Retinal pigment epithelial cell (primary cell): Measurements from ENCODE around the gene GMEB2.

Source experiments
- DNase-seq: peaks from one replicate; pipeline ENCODE4 v3.0.0-alpha.2; 2010; ENCODE audit warnings: low read depth
- H3K4me3 ChIP-seq: 2 replicates; pipeline ENCODE4 v1.5.1; 2011; ENCODE audit warnings: mild to moderate bottlenecking, low read length, control low read depth, moderate library complexity
- TF ChIP-seq, protein P1 (sequence below): conservative IDR thresholded peaks from 2 replicates; pipeline ENCODE4 v1.5.1; 2011; ENCODE audit warnings: low read depth, low read length, control low read depth, inconsistent platforms

Gene GMEB2

DNA sequence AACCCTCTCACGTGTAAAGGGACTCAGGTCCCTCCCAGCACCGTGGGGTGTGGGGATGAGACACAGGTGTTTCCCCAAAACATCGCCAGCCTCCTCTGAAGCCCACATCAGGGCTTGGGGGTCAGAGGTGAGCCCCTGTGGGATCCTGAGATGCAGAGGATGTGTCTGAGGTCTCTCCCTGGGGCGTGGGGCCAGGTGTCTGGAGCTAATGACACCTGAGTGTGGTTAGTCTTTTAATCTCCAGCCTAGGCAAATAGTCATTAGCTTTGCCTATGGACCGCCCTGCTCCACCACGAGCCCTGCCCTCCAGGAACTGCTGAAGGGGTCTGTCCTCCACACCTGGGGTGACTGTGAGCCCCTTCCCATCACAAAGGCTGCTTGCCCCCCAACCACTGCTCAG, 81.1 kb downstream of the GMEB2 start:
- no peak overlapping the region for H3K4me3 ChIP-seq
- no peak for DNase-seq
- TF ChIP-seq, protein P1, sequence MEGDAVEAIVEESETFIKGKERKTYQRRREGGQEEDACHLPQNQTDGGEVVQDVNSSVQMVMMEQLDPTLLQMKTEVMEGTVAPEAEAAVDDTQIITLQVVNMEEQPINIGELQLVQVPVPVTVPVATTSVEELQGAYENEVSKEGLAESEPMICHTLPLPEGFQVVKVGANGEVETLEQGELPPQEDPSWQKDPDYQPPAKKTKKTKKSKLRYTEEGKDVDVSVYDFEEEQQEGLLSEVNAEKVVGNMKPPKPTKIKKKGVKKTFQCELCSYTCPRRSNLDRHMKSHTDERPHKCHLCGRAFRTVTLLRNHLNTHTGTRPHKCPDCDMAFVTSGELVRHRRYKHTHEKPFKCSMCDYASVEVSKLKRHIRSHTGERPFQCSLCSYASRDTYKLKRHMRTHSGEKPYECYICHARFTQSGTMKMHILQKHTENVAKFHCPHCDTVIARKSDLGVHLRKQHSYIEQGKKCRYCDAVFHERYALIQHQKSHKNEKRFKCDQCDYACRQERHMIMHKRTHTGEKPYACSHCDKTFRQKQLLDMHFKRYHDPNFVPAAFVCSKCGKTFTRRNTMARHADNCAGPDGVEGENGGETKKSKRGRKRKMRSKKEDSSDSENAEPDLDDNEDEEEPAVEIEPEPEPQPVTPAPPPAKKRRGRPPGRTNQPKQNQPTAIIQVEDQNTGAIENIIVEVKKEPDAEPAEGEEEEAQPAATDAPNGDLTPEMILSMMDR, result no peak

DNA sequence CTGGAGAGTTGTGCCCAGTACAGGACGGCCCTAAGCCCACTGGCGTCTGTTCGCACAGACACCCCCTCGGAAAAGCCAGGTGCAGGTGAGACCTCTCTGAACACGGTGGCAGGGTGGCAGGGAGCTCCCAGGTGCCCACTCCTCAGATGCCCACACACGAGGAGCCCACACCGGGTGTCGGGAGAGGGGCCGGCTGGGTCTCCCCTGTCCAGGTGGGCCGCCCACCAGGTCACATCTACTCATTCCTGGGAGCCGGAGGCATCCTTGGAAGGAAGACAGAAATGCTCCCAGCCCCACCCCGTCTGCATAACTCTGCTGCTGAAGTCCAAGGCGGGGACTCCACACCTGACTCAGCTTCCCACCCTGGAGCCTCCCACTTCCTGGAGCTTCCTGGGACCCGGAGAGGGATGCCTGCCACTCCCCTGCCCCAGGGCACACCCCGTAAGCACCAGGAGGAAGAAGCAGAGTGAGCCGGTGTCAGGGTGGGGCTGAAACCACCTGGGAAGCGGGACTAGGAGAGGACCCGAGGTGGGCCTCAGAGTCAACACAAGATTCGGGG, 81.9 kb downstream of the GMEB2 start:
- H3K4me3 ChIP-seq, result no peak overlapping the region
- no peak for DNase-seq
- TF ChIP-seq, protein P1, result no peak

DNA sequence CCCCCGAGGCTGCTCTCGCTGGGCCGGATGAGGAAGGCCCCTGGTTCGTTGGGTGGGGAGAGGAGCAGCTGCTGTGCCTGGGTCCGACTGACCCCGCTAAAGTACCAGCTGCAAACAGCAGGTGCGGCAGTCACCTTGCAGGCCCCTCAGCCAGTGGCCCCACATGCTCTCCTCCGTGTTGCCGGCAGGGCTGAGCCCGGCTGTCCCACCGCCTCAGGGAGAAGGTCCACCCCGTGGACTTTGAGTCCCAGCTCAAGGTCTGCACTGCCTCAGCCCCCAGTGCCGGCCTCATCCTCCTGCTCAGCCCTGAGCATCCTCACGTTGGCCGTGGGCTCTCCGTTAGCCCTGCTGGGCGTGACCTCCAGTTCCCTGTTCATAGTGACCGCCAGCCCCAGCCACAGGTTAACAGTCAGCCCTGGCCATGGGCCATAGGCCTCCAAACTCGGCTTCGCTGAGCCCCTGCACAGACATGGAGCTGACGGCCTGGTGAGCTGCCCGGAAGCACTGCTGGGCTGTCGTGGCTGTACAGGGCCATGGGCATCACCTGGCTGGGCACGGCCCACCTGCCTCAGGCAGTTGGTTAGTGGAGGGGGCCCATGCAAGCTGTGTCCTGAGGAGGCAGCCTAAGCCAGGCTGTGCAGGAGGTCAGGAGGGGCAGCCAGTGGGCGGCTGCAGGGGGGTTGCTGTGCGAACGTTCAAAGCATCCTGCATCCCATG, 82.5 kb downstream of the GMEB2 start:
- TF ChIP-seq, protein P1, result no peak
- H3K4me3 ChIP-seq, result no peak overlapping the region
- no peak for DNase-seq

DNA sequence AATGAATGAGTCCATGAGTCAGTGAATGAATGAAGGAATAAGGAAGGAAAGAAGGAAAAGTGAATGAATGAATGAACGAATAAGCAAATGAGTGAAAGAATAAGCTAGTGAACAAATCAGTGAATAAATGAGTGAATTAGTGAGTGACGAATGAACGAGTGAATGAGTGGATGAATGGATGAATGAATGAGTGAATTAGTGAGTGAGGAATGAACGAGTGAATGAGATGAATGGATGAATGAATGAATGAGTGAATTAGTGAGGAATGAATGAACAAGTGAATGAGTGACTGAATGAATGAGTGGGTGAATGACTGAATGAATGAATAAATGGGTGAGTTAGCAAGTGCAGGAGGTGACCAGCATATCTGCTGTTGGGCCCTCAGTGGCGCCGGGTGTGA, 83.2 kb downstream of the GMEB2 start:
- no peak overlapping the region for H3K4me3 ChIP-seq
- TF ChIP-seq, protein P1, result no peak
- DNase-seq, result no peak

DNA sequence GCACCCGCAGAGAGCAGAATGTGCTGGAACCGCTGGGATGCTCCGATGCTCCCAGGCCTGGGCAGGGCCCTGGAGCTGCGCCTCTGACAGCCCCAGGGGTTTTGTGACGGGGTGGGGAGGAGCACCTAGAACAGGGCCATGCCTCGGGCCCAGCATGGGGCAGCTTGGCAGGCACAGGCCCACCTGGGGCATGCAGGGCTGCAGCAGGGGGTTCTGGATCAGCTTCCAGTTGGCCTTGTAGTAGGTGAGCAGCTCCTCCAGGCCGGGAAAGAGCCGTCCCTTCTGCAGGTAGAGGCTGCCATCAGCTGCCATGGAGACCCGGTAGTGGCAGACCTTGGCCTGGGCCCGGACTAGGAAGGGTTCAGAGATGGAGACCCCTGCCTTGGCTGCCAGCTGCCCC, 83.8 kb downstream of the GMEB2 start:
- no peak for DNase-seq
- H3K4me3 ChIP-seq, result no peak overlapping the region
- TF ChIP-seq, protein P1, result no peak

DNA sequence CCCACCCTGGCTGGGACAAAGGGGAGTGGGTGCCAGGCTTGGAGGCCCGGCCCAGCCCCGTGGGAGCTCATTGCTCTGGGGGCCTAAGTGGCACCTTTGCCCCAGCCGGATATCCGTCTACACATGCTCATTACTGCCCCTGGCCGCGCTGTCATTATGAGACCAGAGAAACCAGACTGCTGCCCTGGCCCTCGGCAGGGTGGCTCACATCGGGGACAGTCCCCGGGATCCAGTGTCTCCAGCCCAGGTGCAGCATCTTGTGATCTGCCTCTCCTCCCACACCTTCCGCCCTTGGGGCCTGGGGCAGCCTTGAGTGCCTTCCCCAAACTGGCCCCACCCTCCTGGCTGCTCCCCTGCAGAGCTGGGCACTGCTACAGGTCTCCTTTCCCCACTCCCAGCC, 84.2 kb downstream of the GMEB2 start:
- H3K4me3 ChIP-seq, result no peak overlapping the region
- no peak for DNase-seq
- TF ChIP-seq, protein P1, result no peak

DNA sequence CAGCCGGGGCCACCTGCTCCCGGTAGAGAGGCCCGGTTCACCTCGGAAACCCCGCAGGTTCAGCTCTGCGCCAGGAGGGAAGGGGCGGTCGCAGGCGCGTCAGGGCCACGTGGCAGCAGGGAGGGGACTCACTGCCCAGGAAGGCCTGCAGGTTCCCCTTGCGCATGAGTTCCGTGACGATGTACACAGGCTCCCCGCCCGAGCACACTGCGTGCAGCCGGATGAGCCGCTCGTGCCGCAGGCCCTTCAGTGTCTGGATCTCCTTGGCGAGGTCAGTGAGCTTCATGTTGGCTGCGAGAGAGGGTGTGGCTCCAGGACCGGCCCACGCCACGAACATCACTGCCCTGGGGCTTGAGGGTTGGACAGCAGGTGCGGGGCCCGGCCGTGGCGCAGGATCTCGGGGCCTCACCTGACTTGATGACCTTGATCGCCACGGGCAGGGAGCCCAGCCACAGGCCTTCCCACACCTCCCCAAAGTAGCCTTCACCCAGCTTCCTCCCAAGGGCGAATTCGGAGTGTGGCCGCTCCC, 84.8 kb downstream of the GMEB2 start:
- no peak for DNase-seq
- no peak overlapping the region for H3K4me3 ChIP-seq
- TF ChIP-seq, protein P1, result no peak
